SK-N-SH treated with all-trans-retinoic acid at 6 μM for 48 hours (cell line): ENCODE results near the gene PKP4.

Experiments used
- ARNTL ChIP-seq: fragments of 450-650 bp; formaldehyde crosslinking; IDR thresholded peaks from 2 replicates; pipeline ENCODE4 v1.5.0; 2020; ENCODE audit warnings: low read depth, mild to moderate bottlenecking, moderate library complexity, borderline replicate concordance
- TF ChIP-seq, protein P1 (sequence below): fragments of 250-450 bp; sonication (Bioruptor Pico); IDR thresholded peaks from 2 replicates; pipeline ENCODE4 v1.8.0; 2020; ENCODE audit warnings: mild to moderate bottlenecking, moderate library complexity, borderline replicate concordance

DNA sequence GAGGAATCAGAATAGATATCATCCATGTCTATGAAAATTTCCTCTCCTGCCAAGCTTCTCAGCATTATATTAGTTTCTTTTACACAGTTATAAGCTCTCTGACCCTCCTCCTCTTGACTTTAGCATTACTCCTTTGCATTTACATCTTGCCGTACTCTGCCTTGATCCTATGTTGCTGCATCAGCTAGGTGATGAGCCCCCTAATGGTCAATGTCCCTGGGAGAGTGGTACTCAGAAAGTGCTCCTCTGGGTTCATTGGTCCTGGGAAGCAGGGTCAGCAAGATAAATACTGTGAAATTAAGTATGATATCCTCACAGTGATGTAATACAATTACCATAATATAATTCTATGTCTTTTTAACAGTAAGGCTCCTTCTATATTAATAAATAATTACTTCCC lies 74.1 kb downstream of the PKP4 start:
- TF ChIP-seq, protein P1, sequence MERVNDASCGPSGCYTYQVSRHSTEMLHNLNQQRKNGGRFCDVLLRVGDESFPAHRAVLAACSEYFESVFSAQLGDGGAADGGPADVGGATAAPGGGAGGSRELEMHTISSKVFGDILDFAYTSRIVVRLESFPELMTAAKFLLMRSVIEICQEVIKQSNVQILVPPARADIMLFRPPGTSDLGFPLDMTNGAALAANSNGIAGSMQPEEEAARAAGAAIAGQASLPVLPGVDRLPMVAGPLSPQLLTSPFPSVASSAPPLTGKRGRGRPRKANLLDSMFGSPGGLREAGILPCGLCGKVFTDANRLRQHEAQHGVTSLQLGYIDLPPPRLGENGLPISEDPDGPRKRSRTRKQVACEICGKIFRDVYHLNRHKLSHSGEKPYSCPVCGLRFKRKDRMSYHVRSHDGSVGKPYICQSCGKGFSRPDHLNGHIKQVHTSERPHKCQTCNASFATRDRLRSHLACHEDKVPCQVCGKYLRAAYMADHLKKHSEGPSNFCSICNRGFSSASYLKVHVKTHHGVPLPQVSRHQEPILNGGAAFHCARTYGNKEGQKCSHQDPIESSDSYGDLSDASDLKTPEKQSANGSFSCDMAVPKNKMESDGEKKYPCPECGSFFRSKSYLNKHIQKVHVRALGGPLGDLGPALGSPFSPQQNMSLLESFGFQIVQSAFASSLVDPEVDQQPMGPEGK (CRISPR knock-in tag) = no peak
- no peak for TF ChIP-seq ARNTL (CRISPR knock-in tag)
